Astrocyte (in vitro differentiated cells and primary cell): ENCODE results near the gene MVD. TPM values are rescaled to one million over a fixed set of nuclear protein-coding genes. Genes with fewer than 3 reads are reported as not detected.

ENCODE experiments used
- DNase-seq: peaks from one replicate; pipeline ENCODE4 v3.0.0-alpha.2; 2010; ENCODE audit warnings: low read depth
- FAIRE-seq: peaks from 2 replicates; lab custom pipeline; 2011; peaks lifted over from hg19 to GRCh38; lab: Jason Lieb, UNC
- H2AFZ ChIP-seq: 2 replicates; pipeline ENCODE4 v1.6.0; 2012; ENCODE audit warnings: low read depth, low read length, inconsistent platforms
- H3K27ac ChIP-seq: 2 replicates; pipeline ENCODE4 v1.5.1; 2011; ENCODE audit warnings: low read depth, low read length, inconsistent platforms
- H3K27me3 ChIP-seq: 2 replicates; pipeline ENCODE4 v1.6.0; 2011; ENCODE audit warnings: low read length, inconsistent platforms; ENCODE audit not compliant: insufficient read depth
- H3K36me3 ChIP-seq: 2 replicates; pipeline ENCODE4 v1.5.1; 2011; ENCODE audit warnings: low read length, inconsistent platforms; ENCODE audit not compliant: insufficient read depth
- H3K4me1 ChIP-seq: 2 replicates; pipeline ENCODE4 v1.5.1; 2011; ENCODE audit warnings: low read length, inconsistent platforms; ENCODE audit not compliant: insufficient read depth
- H3K4me2 ChIP-seq: 2 replicates; pipeline ENCODE4 v1.6.0; 2012; ENCODE audit warnings: low read length, inconsistent platforms
- H3K4me3 ChIP-seq: 2 replicates; pipeline ENCODE4 v1.5.1; 2011; ENCODE audit warnings: low read depth, mild to moderate bottlenecking, low read length, inconsistent platforms; ENCODE audit not compliant: insufficient read depth
- H3K79me2 ChIP-seq: 2 replicates; pipeline ENCODE4 v1.6.0; 2012; ENCODE audit warnings: mild to moderate bottlenecking, low read length, inconsistent platforms; ENCODE audit not compliant: insufficient read depth
- H3K9ac ChIP-seq: 2 replicates; pipeline ENCODE4 v1.6.0; 2012; ENCODE audit warnings: mild to moderate bottlenecking, low read length, inconsistent platforms
- H3K9me3 ChIP-seq: 2 replicates; pipeline ENCODE4 v1.5.1; 2012; ENCODE audit warnings: low read depth, mild to moderate bottlenecking, low read length, inconsistent platforms; ENCODE audit not compliant: insufficient read depth
- H4K20me1 ChIP-seq: 2 replicates; pipeline ENCODE4 v1.6.0; 2012; ENCODE audit warnings: low read length, inconsistent platforms; ENCODE audit not compliant: insufficient read depth
- H3K27ac Mint-ChIP-seq: one replicate; pipeline ENCODE4 v1.8.0; 2021; ENCODE audit warnings: mild to moderate bottlenecking, mixed read lengths; ENCODE audit not compliant: unreplicated experiment
- H3K27me3 Mint-ChIP-seq: one replicate; pipeline ENCODE4 v1.8.0; 2021; ENCODE audit warnings: low read depth, mixed read lengths; ENCODE audit not compliant: unreplicated experiment
- H3K36me3 Mint-ChIP-seq: one replicate; pipeline ENCODE4 v1.8.0; 2021; ENCODE audit warnings: low read depth, mixed read lengths; ENCODE audit not compliant: unreplicated experiment
- H3K4me1 Mint-ChIP-seq: one replicate; pipeline ENCODE4 v1.8.0; 2021; ENCODE audit warnings: low read depth, mixed read lengths; ENCODE audit not compliant: unreplicated experiment
- H3K4me3 Mint-ChIP-seq: one replicate; pipeline ENCODE4 v1.8.0; 2021; ENCODE audit warnings: mild to moderate bottlenecking, moderate library complexity, mixed read lengths; ENCODE audit not compliant: unreplicated experiment
- H3K9me3 Mint-ChIP-seq: one replicate; pipeline ENCODE4 v1.8.0; 2021; ENCODE audit warnings: mild to moderate bottlenecking, mixed read lengths; ENCODE audit not compliant: unreplicated experiment
- EZH2 ChIP-seq: IDR thresholded peaks from 2 replicates; pipeline ENCODE4 v1.6.1; 2012; ENCODE audit warnings: mild to moderate bottlenecking, low read length, inconsistent platforms; ENCODE audit not compliant: insufficient read depth
- total RNA-seq: library from RNA; stranded (reverse); gene quantifications from 2 replicates; pipeline ENCODE4 v1.2.1, GENCODE V29; 2021
- TF ChIP-seq, protein P1 (sequence below): IDR thresholded peaks from 2 replicates; pipeline ENCODE4 v1.5.1; 2011; ENCODE audit warnings: low read depth, mild to moderate bottlenecking, inconsistent platforms, low read length, moderate library complexity; ENCODE audit not compliant: insufficient read depth

The MVD gene
- total RNA-seq, 1 donor from 2014 or later: 63.9 TPM

DNA sequence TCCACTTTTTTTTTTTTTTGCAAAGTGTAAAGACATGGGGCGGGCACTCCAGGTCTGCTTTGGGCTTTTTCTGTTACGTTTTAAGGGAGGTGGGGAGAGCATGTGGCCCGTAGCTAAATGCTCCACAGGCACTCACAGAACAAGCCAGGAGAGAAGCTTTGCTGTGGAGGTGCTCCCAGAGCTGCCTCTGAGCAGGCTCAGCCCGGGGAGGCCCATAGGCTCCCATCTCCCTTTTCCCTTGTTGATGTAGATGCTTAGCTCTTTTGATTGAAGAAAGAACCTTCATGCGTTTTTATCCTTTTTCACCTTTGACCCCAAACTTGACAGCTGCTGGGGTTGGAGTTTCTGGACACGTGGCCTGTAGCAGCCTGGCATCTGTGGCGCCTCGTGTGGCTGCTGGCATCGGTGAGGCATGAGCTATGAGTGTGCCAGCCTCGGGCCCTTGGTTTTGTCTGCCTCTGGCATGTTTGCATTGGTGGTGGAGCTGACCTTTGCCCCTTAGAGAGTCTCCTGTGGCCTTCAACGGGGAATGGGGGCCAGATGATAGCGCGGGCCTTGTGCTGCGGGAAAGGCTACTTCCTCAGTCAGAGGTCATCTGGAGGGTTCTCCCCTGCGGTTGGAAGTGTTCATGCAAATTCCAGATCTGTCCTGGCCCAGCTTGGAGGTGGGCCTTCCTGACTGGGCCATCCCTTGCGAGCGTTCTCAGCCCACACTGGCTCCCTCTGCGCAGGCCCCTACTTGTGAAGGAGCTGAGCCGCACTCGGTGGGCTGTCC, 44.5 kb downstream of the MVD start:
- Histone ChIP-seq H3K9me3 (no peaks in the 10 kb centered on the region), H3K4me2 (no peak overlapping the region), H3K36me3 (peaks cover 3% of the 10 kb centered on the region), H3K79me2 (peaks cover 46% of the 10 kb centered on the region), H4K20me1 (peaks cover 76% of the 10 kb centered on the region), H3K27ac (no peak overlapping the region), H3K9ac (no peak overlapping the region), H3K27me3 (no peaks in the 10 kb centered on the region), H3K4me1 (no peaks in the 10 kb centered on the region), H2AFZ (no peak overlapping the region), H3K4me3 (no peak overlapping the region)
- TF ChIP-seq, protein P1, sequence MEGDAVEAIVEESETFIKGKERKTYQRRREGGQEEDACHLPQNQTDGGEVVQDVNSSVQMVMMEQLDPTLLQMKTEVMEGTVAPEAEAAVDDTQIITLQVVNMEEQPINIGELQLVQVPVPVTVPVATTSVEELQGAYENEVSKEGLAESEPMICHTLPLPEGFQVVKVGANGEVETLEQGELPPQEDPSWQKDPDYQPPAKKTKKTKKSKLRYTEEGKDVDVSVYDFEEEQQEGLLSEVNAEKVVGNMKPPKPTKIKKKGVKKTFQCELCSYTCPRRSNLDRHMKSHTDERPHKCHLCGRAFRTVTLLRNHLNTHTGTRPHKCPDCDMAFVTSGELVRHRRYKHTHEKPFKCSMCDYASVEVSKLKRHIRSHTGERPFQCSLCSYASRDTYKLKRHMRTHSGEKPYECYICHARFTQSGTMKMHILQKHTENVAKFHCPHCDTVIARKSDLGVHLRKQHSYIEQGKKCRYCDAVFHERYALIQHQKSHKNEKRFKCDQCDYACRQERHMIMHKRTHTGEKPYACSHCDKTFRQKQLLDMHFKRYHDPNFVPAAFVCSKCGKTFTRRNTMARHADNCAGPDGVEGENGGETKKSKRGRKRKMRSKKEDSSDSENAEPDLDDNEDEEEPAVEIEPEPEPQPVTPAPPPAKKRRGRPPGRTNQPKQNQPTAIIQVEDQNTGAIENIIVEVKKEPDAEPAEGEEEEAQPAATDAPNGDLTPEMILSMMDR: no peak
- TF ChIP-seq EZH2: no peak
- DNase-seq: no peak
- H3K4me1 Mint-ChIP-seq: no peaks in the 10 kb centered on the region
- H3K36me3 Mint-ChIP-seq: peaks cover 12% of the 10 kb centered on the region
- no peaks in the 10 kb centered on the region for H3K27me3 Mint-ChIP-seq
- no peak overlapping the region for H3K27ac Mint-ChIP-seq
- FAIRE-seq: no peak
- H3K9me3 Mint-ChIP-seq: no peaks in the 10 kb centered on the region
- H3K4me3 Mint-ChIP-seq: no peak overlapping the region

GRCh38 chr16:88617268-88618031, 45.4 kb downstream of the MVD start:
- peaks cover 12% of the 10 kb centered on the region for H3K36me3 Mint-ChIP-seq
- FAIRE-seq (no peak), DNase-seq (no peak)
- no peak overlapping the region for H3K9ac ChIP-seq
- no peak overlapping the region for H3K4me2 ChIP-seq
- no peak overlapping the region for H3K4me3 Mint-ChIP-seq
- no peaks in the 10 kb centered on the region for H3K27me3 Mint-ChIP-seq
- H3K36me3 ChIP-seq: peaks cover 3% of the 10 kb centered on the region
- H3K27me3 ChIP-seq: no peaks in the 10 kb centered on the region
- TF ChIP-seq, protein P1: no peak
- TF ChIP-seq EZH2: no peak
- no peaks in the 10 kb centered on the region for H3K4me1 Mint-ChIP-seq
- no peaks in the 10 kb centered on the region for H3K9me3 Mint-ChIP-seq
- H3K79me2 ChIP-seq: peaks cover 47% of the 10 kb centered on the region
- no peak overlapping the region for H3K4me3 ChIP-seq
- no peaks in the 10 kb centered on the region for H3K9me3 ChIP-seq
- H2AFZ ChIP-seq: no peak overlapping the region
- peaks cover 84% of the 10 kb centered on the region for H4K20me1 ChIP-seq
- H3K4me1 ChIP-seq: no peaks in the 10 kb centered on the region
- H3K27ac Mint-ChIP-seq: no peak overlapping the region
- no peak overlapping the region for H3K27ac ChIP-seq
